ENCODE results near the gene OR4D2. TPM values are rescaled to one million over a fixed set of nuclear protein-coding genes. Genes with fewer than 3 reads are reported as not detected.

The OR4D2 gene
- total and polyA plus RNA-seq, 2 of the 4 experiments (the other 2 are of a cell fraction) = not detected

- no peak overlapping the region for H2AK9ac ChIP-seq (replicated peaks; ENCODE audit: low read depth, low read length, poor library complexity)
- no peaks in the 10 kb centered on the region for H3K9me3 ChIP-seq (ENCODE audit: control insufficient read depth, insufficient read depth, low read length)
- no peaks in the 10 kb centered on the region for H3K9me1 ChIP-seq (ENCODE audit: insufficient read depth, low read length)
- H2BK20ac ChIP-seq (ENCODE audit: low read depth, low read length) = no peak overlapping the region
- ChIA-PET CTCF (no interaction called here), POLR2A (ENCODE audit: unreplicated experiment) (no interaction called here)
- H3K36me3 ChIP-seq (ENCODE audit: control insufficient read depth, insufficient read depth, low read length) = no peaks in the 10 kb centered on the region
- no peak overlapping the region for H3K9ac ChIP-seq (ENCODE audit: low read depth, low read length)
- H4K5ac ChIP-seq (ENCODE audit: low read depth, low read length) = no peak overlapping the region
- no peak overlapping the region for H3K23ac ChIP-seq (ENCODE audit: low read depth, low read length)
- H3K27me3 ChIP-seq (ENCODE audit: control insufficient read depth, insufficient read depth, low read length) = peaks cover 28% of the 10 kb centered on the region
- no peak overlapping the region for H3K18ac ChIP-seq (ENCODE audit: low read depth, low read length)
- no peak overlapping the region for H2AFZ ChIP-seq (replicated peaks; ENCODE audit: low read length, poor library complexity)
- no peak overlapping the region for H3K56ac ChIP-seq (ENCODE audit: extremely low read depth, insufficient read depth, low read length)
- TF ChIP-seq RFX5 (IDR thresholded peaks at IDR 0.05; ENCODE audit: low read depth, low read length) = no peak
- no peak for TF ChIP-seq NFE2L2 (IDR thresholded peaks at IDR 0.05; ENCODE audit: low read depth, low read length)
- no peak for TF ChIP-seq USF2 (IDR thresholded peaks at IDR 0.05; ENCODE audit: low read depth, low read length)
- no peak for TF ChIP-seq BHLHE40 (IDR thresholded peaks at IDR 0.05; ENCODE audit: low read depth, low read length)
- TF ChIP-seq ELK1 (IDR thresholded peaks at IDR 0.05; ENCODE audit: borderline replicate concordance, low read depth, low read length) = no peak
- TF ChIP-seq MAZ (IDR thresholded peaks at IDR 0.05; ENCODE audit: borderline replicate concordance, low read depth, low read length) = no peak
- TF ChIP-seq CTCF (conservative IDR thresholded peaks at IDR 0.05; ENCODE audit: low read depth, low read length) = no peak
- no peak for TF ChIP-seq MAFK (IDR thresholded peaks at IDR 0.05; ENCODE audit: low read depth, low read length)
- no peak for TF ChIP-seq FOS (IDR thresholded peaks at IDR 0.05; ENCODE audit: low read depth, low read length)
- no peak for TF ChIP-seq SMC3 (IDR thresholded peaks at IDR 0.05; ENCODE audit: low read depth, low read length)
- TF ChIP-seq RCOR1 (IDR thresholded peaks at IDR 0.05; ENCODE audit: insufficient replicate concordance, low read length) = no peak
- no peak for TF ChIP-seq POLR2A (IDR thresholded peaks at IDR 0.05; ENCODE audit: low read depth, low read length)
- no peak for TF ChIP-seq MXI1 (IDR thresholded peaks at IDR 0.05; ENCODE audit: borderline replicate concordance, low read depth, low read length)
- no peak for TF ChIP-seq CHD1 (IDR thresholded peaks at IDR 0.05; ENCODE audit: low read depth, low read length)
- TF ChIP-seq RAD21 (IDR thresholded peaks at IDR 0.05; ENCODE audit: low read length) = no peak
- no peak overlapping the region for H3K14ac ChIP-seq (replicated peaks; ENCODE audit: low read depth, low read length)
- intact Hi-C loops (cut with micrococcal nuclease) (no loop called here), dilution Hi-C loops (cut with HindIII; ENCODE audit: low sequenced_read_pairs, unreplicated experiment) (no loop called here), in situ Hi-C loops (cut with MboI; ENCODE audit: low sequenced_read_pairs) (no loop called here)
- no peak for DNase-seq
- peaks cover 2% of the 10 kb centered on the region; the same call in 1 of the 2 replicates for H3K4me1 ChIP-seq (ENCODE audit: control insufficient read depth, insufficient read depth, low read length)
- no peak overlapping the region for H3K4me3 ChIP-seq (ENCODE audit: insufficient read depth, low read depth, low read length)
- H3K27ac ChIP-seq (ENCODE audit: insufficient read depth, low read length) = no peak overlapping the region
- no peak overlapping the region for H2BK5ac ChIP-seq (ENCODE audit: low read depth, low read length, poor library complexity, severe bottlenecking)
- no TSS peak for BruUV-seq (replicated peaks)
- no peak overlapping the region for H4K91ac ChIP-seq (ENCODE audit: insufficient read depth, low read depth, low read length)
- H4K8ac ChIP-seq (ENCODE audit: low read depth in 2 of 2, low read length in 2 of 2) = no peak overlapping the region
- no peak overlapping the region for H3K4ac ChIP-seq (ENCODE audit: low read depth, low read length)
- no peaks in the 10 kb centered on the region for H3K79me1 ChIP-seq (ENCODE audit: low read depth in 1 of 2, low read length in 2 of 2)
- H2AK5ac ChIP-seq (ENCODE audit: low read depth, low read length) = no peak overlapping the region
- no peak overlapping the region for H2BK120ac ChIP-seq (ENCODE audit: low read depth, low read length)
- ATAC-seq (ENCODE audit: low read depth) = no peak
- H2BK15ac ChIP-seq (ENCODE audit: low read depth, low read length) = no peak overlapping the region
- no peaks in the 10 kb centered on the region for H4K20me1 ChIP-seq (ENCODE audit: insufficient read depth, low read length)
- H3K4me2 ChIP-seq (ENCODE audit: low read depth, low read length) = no peak overlapping the region
Observed at GRCh38 chr17:58153671-58154070, 13.1 kb upstream of the OR4D2 start.

Data from IMR-90 (cell line).